Endothelial cell (in vitro differentiated cells): ENCODE data around the gene MMP7. TPM values are rescaled to one million over a fixed set of nuclear protein-coding genes. Genes with fewer than 3 reads are reported as not detected.

Source experiments
- DNase-seq: peaks from one replicate; pipeline ENCODE4 v3.0.0; 2021; ENCODE audit warnings: low spot score
- H3K27ac Mint-ChIP-seq: one replicate; pipeline ENCODE4 v1.8.0; 2021; ENCODE audit warnings: mixed read lengths, inconsistent platforms; ENCODE audit not compliant: unreplicated experiment
- H3K27me3 Mint-ChIP-seq: one replicate; pipeline ENCODE4 v1.8.0; 2021; ENCODE audit warnings: mild to moderate bottlenecking, moderate library complexity, mixed read lengths, inconsistent platforms; ENCODE audit not compliant: unreplicated experiment
- H3K36me3 Mint-ChIP-seq: one replicate; pipeline ENCODE4 v1.8.0; 2021; ENCODE audit warnings: mild to moderate bottlenecking, low read depth, mixed read lengths, inconsistent platforms; ENCODE audit not compliant: unreplicated experiment
- H3K4me1 Mint-ChIP-seq: one replicate; pipeline ENCODE4 v1.8.0; 2021; ENCODE audit warnings: mild to moderate bottlenecking, mixed read lengths, inconsistent platforms; ENCODE audit not compliant: unreplicated experiment
- H3K4me3 Mint-ChIP-seq: one replicate; pipeline ENCODE4 v1.8.0; 2021; ENCODE audit warnings: mild to moderate bottlenecking, mixed read lengths, inconsistent platforms; ENCODE audit not compliant: unreplicated experiment
- H3K9me3 Mint-ChIP-seq: one replicate; pipeline ENCODE4 v1.8.0; 2021; ENCODE audit warnings: mixed read lengths, inconsistent platforms; ENCODE audit not compliant: unreplicated experiment
- CTCF ChIP-seq: fragments of 200-600 bp; sonication (generic); IDR thresholded peaks from one replicate; pipeline ENCODE4 v1.5.0; 2021; ENCODE audit warnings: antibody characterized with exemption; ENCODE audit not compliant: unreplicated experiment
- total RNA-seq: library from RNA; stranded (reverse); fragmentation: NEBNext Ultra II Directional; extraction: Animal tissue kit (Norgen Biotek cat#: 25700); gene quantifications from one replicate; pipeline ENCODE4 v1.2.1, GENCODE V29; 2021; ENCODE audit not compliant: unreplicated experiment

Gene MMP7
- total RNA-seq, 1 donor from 2014 or later, result not detected

- TF ChIP-seq CTCF, result no peak
- Mint-ChIP-seq H3K27me3 (no peaks in the 10 kb centered on the region), H3K4me1 (no peaks in the 10 kb centered on the region), H3K9me3 (no peaks in the 10 kb centered on the region), H3K4me3 (no peak overlapping the region), H3K36me3 (no peaks in the 10 kb centered on the region), H3K27ac (no peak overlapping the region)
- no peak for DNase-seq
Measured at GRCh38 chr11:102487214-102487613, 43.3 kb downstream of the MMP7 start.

GRCh38 chr11:102486584-102486983, 44.0 kb downstream of the MMP7 start:
- no peaks in the 10 kb centered on the region for H3K4me1 Mint-ChIP-seq
- no peak overlapping the region for H3K27ac Mint-ChIP-seq
- no peak for TF ChIP-seq CTCF
- DNase-seq, result no peak
- no peak overlapping the region for H3K4me3 Mint-ChIP-seq
- H3K9me3 Mint-ChIP-seq, result no peaks in the 10 kb centered on the region
- no peaks in the 10 kb centered on the region for H3K36me3 Mint-ChIP-seq
- no peaks in the 10 kb centered on the region for H3K27me3 Mint-ChIP-seq

- DNase-seq, result no peak
- H3K36me3 Mint-ChIP-seq, result no peaks in the 10 kb centered on the region
- no peak overlapping the region for H3K4me3 Mint-ChIP-seq
- H3K27me3 Mint-ChIP-seq, result no peaks in the 10 kb centered on the region
- TF ChIP-seq CTCF, result no peak
- H3K4me1 Mint-ChIP-seq, result no peaks in the 10 kb centered on the region
- no peaks in the 10 kb centered on the region for H3K9me3 Mint-ChIP-seq
- H3K27ac Mint-ChIP-seq, result no peak overlapping the region
Measured at GRCh38 chr11:102485095-102485722, 45.3 kb downstream of the MMP7 start.

- Mint-ChIP-seq H3K4me3 (no peak overlapping the region), H3K27me3 (no peaks in the 10 kb centered on the region), H3K27ac (no peak overlapping the region), H3K4me1 (peaks cover 4% of the 10 kb centered on the region), H3K36me3 (no peaks in the 10 kb centered on the region), H3K9me3 (no peaks in the 10 kb centered on the region)
- no peak for TF ChIP-seq CTCF
- DNase-seq, result no peak
Measured at GRCh38 chr11:102482433-102482832, 48.1 kb downstream of the MMP7 start.

- no peak for TF ChIP-seq CTCF
- Mint-ChIP-seq H3K27ac (no peak overlapping the region), H3K4me1 (peaks cover 14% of the 10 kb centered on the region), H3K36me3 (no peaks in the 10 kb centered on the region), H3K27me3 (no peaks in the 10 kb centered on the region), H3K9me3 (no peaks in the 10 kb centered on the region), H3K4me3 (no peak overlapping the region)
- no peak for DNase-seq
Measured at GRCh38 chr11:102479733-102480132, 50.8 kb downstream of the MMP7 start.
